Sigmoid colon (tissue), 4 donors: ENCODE results near the gene KCTD15.

ENCODE experiments used
- CTCF ChIP-seq, 4 experiments: fragments of 450-650 bp in 3 of 4; fragments of 200-600 bp in 1 of 4; IDR thresholded peaks; one replicate each; pipeline ENCODE4 v1.5.1; 2016 to 2019; ENCODE audit warnings: antibody characterized with exemption in 4 of 4, mild to moderate bottlenecking in 3 of 4, moderate library complexity in 2 of 4
- EP300 ChIP-seq, 4 donors: sonication (generic); formaldehyde crosslinking; IDR thresholded peaks; one replicate each; pipeline ENCODE4 v1.6.1; 2017; ENCODE audit warnings: antibody characterized with exemption in 4 of 4
- POLR2A ChIP-seq, 2 donors: fragments of 450-650 bp; IDR thresholded peaks; one replicate each; pipeline ENCODE4 v1.6.1; 2016; ENCODE audit warnings: antibody characterized with exemption in 2 of 2, mild to moderate bottlenecking in 2 of 2, moderate library complexity in 2 of 2

DNA sequence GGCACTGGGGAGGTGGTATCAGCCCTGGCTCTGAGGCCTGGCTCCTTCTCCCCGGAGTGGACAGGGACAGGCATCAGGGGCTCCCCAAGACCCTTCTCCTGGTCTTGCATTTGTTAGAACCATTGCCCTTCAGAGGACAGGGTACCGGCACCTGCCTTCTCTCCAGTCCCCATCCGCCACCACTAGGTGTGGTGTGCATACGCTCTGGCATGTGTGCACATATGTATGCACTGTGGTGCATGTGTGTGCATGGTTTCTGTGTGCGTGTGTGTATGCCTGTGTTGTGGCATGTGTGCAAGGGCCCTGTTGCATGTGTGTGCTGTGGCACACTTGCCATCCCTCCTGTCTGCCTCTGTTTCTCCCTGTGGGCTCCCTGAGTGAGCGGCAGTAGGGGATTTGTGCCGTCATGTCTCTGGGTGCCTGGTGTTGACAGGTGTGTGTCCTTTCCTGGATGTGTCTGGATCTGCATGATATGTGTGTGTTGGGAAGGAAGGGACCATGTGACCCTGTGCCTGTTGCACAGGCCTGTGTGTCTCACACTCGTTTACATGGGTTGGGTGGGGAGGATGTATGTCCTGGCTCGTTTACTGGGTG lies 9.3 kb downstream of the KCTD15 start:
- TF ChIP-seq POLR2A (IDR thresholded peaks at IDR 0.05) = no peak
- no peak for TF ChIP-seq CTCF (IDR thresholded peaks at IDR 0.05)
- TF ChIP-seq EP300 (IDR thresholded peaks at IDR 0.05) = no peak
